Hematopoietic multipotent progenitor cell treated with erythropoietin and hydrocortisone succinate and interleukin-3 and kit ligand, for 8 days (in vitro differentiated cells): Measurements from ENCODE around the gene LIPH.

Source experiments
- DNase-seq: peaks from one replicate; pipeline ENCODE4 v3.0.0-alpha.2; 2015

LIPH gene

GRCh38 chr3:185539934-185540333 lies 12.5 kb downstream of the LIPH start:
- DNase-seq = no peak

DNA sequence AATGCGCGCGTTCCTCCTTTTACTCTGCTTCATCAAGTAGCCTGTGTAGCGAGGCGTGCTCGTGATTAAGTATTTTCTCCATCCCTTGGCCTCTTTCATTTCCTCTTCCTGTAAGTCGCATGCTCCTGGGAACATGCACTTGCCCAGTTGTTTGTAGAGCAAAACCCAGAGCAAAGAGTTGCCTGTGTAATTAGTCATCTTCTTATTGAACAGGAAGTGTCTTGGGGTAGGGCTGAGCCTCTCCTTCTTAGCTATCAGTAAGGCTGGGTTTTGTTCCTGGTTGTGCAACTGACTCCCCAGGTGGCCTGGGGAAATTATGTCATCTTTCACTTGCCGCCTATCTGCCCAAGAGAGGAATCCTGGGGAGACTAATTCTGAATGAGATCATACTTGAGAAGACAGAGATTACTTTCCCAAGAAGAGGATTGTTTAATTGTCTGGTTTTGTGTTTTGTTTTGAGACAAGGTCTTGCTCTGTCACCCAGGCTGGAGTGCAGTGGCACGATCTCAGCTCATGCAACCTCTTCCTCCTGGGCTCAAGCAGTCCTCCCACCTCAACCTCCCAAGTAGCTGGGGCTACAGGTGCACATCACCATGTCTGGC lies 14.9 kb downstream of the LIPH start:
- peak; percentile 55 for DNase-seq

GRCh38 chr3:185534511-185534910 lies 17.9 kb downstream of the LIPH start:
- DNase-seq = no peak

GRCh38 chr3:185532901-185533300 lies 19.5 kb downstream of the LIPH start:
- no peak for DNase-seq

- DNase-seq = no peak
These were observed 21.5 kb downstream of the LIPH start for GRCh38 chr3:185530856-185531255.

GRCh38 chr3:185528532-185528931 lies 23.9 kb downstream of the LIPH start:
- DNase-seq = peak; percentile 78

GRCh38 chr3:185527364-185527763 lies 25.0 kb downstream of the LIPH start:
- no peak for DNase-seq

- DNase-seq = no peak
These were observed 25.9 kb downstream of the LIPH start for GRCh38 chr3:185526349-185526951.

DNA sequence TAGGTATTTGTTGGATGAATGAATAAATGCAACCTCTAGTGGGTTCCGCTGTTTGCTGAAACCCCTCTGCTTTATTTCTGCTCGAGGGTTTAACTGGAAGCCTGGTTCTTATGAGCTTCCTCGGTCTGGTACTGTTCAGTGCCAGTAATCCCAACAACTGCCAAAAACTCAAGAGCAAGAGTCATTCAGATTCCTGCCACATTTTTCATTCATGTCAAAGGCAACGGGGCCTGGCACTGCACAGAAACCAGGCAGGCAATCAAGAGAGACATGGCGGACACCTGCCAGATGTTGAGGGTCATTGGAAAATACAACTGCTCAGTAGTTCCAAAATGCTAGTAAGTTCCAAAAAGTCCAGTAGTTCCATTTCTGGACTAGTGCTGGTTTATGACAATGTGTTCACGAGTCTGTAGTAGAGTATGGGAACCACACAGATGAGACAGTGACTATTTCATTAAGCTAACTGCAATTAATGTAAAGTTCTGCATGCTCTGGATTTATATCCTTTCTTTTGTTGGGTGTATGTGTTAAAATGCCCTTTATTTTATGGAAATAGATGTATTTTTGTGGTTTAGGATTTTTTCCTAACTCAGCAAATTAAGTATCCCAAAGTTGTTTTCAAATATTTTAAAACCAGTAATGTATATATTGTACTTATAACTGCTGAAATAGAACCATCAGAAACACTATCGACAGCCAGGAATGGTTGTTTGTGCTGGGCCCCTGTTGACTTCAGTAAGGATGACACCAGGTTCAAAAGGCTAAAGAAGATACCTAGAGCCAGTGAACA lies 30.8 kb downstream of the LIPH start:
- no peak for DNase-seq

DNA sequence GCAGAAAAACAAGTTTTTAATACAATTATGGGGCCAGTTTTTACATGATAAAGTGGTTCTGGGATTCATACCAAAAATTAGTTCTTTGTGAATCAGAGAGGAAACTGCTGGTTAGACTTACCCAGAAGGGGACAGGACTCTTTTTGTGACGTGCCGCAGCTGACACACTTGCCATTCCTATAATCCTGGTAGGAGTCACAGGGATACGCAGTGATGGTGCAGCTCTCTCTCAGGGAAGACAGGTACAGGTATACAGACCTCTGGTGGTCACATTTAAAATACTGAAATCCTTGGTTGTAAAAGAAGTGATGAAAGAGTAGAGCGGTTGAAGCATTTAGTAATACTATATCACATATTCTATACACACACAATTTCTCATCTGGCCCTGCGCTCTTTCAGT lies 33.4 kb downstream of the LIPH start:
- no peak for DNase-seq

- DNase-seq = no peak
These were observed 34.8 kb downstream of the LIPH start for GRCh38 chr3:185517387-185518130.

DNA sequence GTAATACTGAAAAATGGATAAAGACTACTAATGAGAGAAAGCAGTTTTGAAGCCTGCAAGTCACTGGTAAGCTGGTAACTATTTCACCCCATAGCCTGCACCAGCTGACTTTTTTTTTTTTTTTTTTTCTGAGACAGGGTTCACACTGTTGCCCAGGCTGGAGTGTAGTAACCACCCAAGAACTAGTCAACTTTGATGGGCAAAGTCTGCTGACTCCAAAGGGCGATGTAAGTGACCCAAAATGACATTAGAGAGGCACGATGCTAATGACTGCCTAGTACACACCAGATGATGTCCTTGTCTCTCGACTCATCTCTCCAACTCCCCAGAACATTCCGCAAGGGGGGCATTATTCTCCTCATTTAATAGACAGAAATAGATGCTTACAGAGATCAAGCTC lies 40.7 kb downstream of the LIPH start:
- DNase-seq = no peak

DNA sequence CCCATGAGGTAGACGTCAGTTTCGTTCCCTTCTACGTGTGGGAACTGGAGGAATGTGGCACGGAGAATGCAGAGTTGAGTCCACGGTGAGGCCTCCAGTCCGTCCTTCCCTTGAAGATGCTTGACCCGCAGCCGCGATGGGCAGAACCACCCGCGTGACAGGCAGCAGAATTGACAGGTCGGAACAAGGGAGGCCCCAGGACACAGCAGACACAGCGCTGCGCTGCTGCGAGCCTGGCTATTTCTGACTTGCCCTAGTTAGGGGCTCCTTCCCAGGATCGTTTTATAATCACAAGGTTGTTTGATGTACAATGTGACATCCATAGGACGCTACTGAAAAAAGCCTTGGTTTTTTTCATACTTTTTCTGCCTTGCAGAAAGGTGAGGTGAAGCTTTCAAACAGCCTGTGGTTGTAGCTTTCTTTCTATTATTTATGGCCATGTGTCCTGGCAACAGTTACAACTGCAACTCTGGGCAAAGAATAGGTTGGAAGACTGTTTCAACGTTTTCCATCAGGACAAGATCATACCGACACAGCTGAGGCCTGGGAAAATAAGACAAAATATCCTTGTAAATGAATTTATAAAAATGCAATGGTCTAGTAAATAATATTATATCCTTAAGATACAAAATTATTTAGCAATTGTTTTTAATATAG lies 43.9 kb downstream of the LIPH start:
- no peak for DNase-seq

DNA sequence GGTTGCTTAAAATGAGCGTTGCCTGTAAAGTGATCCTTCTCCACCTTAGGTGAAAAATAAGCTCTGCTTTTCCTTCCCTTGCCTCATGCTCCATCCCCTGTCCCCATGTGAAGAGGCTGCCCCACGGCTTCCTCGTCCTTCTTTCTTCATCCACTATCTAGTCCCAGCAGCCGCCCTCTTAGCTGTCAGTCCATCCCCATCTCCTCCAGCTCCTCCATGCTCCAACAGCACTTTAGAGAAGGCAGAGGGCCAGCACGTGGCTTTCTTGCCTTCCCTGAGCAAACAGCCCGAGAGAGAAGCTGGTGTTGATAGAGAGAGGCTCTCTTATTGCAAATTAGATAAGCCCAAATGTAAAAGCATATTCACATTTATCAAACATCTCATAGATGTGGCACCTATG lies 44.5 kb downstream of the LIPH start:
- DNase-seq = no peak

GRCh38 chr3:185504636-185505035 lies 47.8 kb downstream of the LIPH start:
- DNase-seq = no peak

GRCh38 chr3:185503521-185503920 lies 48.9 kb downstream of the LIPH start:
- DNase-seq = no peak

- DNase-seq = no peak
These were observed 49.4 kb downstream of the LIPH start for GRCh38 chr3:185502987-185503386.

GRCh38 chr3:185498503-185499396 lies 53.6 kb downstream of the LIPH start, which contains the start of gene TMEM41A:
TMEM41A (minus strand) TSS chr3:185499035; CDS start chr3:185498961, 74 bp downstream.
- DNase-seq = peak; percentile 89

DNA sequence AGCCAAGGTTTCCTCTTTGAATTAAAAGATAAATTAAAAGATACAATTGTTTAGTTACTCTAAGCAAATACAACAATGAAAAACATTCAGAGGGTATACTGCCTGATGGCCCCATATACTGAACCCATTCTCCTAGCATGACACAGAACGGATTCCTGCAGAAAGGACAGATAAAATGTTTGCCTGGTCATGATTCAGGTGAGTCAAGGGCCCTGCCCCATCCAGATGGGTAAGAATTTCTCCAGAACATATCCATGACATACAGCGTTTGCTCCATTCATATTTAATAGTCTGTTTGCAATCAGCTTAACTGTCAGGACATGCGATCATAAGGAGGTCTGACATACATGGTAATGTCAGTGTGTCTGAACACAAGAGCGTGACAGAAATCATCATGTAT lies 62.1 kb downstream of the LIPH start:
- no peak for DNase-seq

GRCh38 chr3:185489462-185489861 lies 62.9 kb downstream of the LIPH start:
- DNase-seq = no peak

DNA sequence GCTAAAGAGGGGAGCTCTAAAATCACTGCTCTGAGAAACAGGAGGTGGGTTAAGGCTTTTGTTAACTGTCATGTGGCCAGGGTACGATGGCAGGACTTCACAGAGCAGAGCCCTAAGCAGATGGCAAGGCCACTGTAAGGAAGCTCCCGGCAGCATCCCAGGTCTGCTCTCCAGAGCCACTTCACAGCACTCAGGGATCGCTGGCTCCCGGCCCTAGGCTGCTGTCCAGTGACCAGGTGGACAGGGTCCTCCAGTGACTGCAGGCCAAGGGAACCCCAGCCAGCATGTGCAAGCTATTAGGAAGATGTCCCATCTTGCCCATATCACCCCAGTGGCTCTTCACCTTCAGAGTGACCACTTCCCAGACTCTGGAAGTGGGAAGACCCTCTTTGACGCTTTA lies 63.9 kb downstream of the LIPH start:
- DNase-seq = no peak

- DNase-seq = no peak
These were observed 66.0 kb downstream of the LIPH start for GRCh38 chr3:185486394-185486793.
